KMS-11 (cell line): Measurements from ENCODE around the gene KIAA2012.

Experiments used
- H2AFZ ChIP-seq: fragments of 200-600 bp; sonication (generic); 2 replicates; pipeline ENCODE4 v1.6.1; 2016; ENCODE audit warnings: antibody characterized with exemption, mixed run types, low read depth
- H3K27ac ChIP-seq: fragments of 200-600 bp; sonication (generic); 2 replicates; pipeline ENCODE4 v1.6.1; 2016; ENCODE audit warnings: mild to moderate bottlenecking, mixed run types
- H3K27me3 ChIP-seq: fragments of 200-600 bp; sonication (generic); 2 replicates; pipeline ENCODE4 v1.6.1; 2017; ENCODE audit warnings: mild to moderate bottlenecking, low read depth, mixed run types, moderate library complexity; ENCODE audit not compliant: insufficient read depth
- H3K36me3 ChIP-seq: fragments of 200-600 bp; sonication (generic); 2 replicates; pipeline ENCODE4 v1.6.1; 2017; ENCODE audit warnings: mild to moderate bottlenecking, mixed run types; ENCODE audit not compliant: insufficient read depth
- H3K4me1 ChIP-seq: fragments of 200-600 bp; sonication (generic); 2 replicates; pipeline ENCODE4 v1.6.1; 2016; ENCODE audit warnings: mild to moderate bottlenecking, low read depth, mixed run types; ENCODE audit not compliant: poor library complexity, severe bottlenecking
- H3K4me2 ChIP-seq: fragments of 200-600 bp; sonication (generic); 2 replicates; pipeline ENCODE4 v1.7.0; 2016; ENCODE audit warnings: mild to moderate bottlenecking, mixed run types
- H3K4me3 ChIP-seq: fragments of 200-600 bp; sonication (generic); IDR thresholded peaks from 2 replicates; pipeline ENCODE4 v1.6.1; 2017; ENCODE audit warnings: low read depth, low read length, mixed read lengths; ENCODE audit not compliant: insufficient read depth
- H3K79me2 ChIP-seq: fragments of 200-600 bp; sonication (generic); 2 replicates; pipeline ENCODE4 v1.6.1; 2016; ENCODE audit warnings: low read depth, mixed run types; ENCODE audit not compliant: insufficient read depth
- H3K9ac ChIP-seq: fragments of 200-600 bp; sonication (generic); 2 replicates; pipeline ENCODE4 v1.6.1; 2016; ENCODE audit warnings: mild to moderate bottlenecking, mixed run types
- H4K20me1 ChIP-seq: fragments of 200-600 bp; sonication (generic); 2 replicates; pipeline ENCODE4 v1.6.1; 2016; ENCODE audit warnings: mild to moderate bottlenecking, mixed run types; ENCODE audit not compliant: insufficient read depth
- TF ChIP-seq, protein P1 (sequence below): fragments of 200-600 bp; sonication (generic); conservative IDR thresholded peaks from 2 replicates; pipeline ENCODE4 v1.6.1; 2017; ENCODE audit warnings: low read depth, mild to moderate bottlenecking, antibody characterized with exemption, low read length, moderate library complexity, mixed read lengths

KIAA2012 gene

DNA sequence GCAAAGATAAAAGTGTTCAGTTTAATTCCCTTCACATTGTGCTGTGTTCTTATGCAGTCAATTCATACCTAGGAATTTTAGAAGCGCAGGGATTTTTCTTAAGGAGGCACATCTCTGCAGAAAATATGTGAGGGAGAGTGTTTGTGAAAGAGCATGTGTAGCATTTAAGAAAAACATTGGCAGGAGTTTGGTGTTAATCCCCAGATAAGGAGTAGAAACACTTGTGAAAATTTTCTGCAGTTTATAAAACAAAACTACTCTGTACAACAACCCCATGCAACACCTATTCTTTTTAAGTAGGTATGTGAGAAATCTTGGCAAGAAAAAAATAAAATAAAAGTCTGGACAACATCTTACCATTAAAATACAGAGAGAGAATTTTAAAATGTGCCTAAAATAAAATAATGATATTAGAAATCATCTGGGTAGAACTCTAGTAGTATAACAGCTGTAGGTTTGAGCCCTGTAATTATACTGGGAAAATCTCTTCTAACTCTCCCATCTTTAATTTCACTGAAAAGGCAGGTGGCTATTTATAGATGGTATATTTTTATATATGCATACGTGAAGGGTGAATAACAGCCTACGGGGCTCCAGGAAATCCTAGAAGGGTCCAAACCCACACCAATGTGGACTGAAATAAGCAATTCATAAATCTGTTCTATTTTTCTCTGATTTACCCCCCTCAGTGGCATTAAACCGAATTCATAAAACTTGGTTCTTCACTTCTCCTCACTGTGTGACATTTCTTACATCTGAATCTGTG is 32.8 kb upstream of the KIAA2012 start:
- TF ChIP-seq, protein P1, sequence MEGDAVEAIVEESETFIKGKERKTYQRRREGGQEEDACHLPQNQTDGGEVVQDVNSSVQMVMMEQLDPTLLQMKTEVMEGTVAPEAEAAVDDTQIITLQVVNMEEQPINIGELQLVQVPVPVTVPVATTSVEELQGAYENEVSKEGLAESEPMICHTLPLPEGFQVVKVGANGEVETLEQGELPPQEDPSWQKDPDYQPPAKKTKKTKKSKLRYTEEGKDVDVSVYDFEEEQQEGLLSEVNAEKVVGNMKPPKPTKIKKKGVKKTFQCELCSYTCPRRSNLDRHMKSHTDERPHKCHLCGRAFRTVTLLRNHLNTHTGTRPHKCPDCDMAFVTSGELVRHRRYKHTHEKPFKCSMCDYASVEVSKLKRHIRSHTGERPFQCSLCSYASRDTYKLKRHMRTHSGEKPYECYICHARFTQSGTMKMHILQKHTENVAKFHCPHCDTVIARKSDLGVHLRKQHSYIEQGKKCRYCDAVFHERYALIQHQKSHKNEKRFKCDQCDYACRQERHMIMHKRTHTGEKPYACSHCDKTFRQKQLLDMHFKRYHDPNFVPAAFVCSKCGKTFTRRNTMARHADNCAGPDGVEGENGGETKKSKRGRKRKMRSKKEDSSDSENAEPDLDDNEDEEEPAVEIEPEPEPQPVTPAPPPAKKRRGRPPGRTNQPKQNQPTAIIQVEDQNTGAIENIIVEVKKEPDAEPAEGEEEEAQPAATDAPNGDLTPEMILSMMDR: no peak
- H2AFZ ChIP-seq: no peak overlapping the region
- H3K4me2 ChIP-seq: no peak overlapping the region
- H3K4me1 ChIP-seq: peaks cover 9% of the 10 kb centered on the region
- no peaks in the 10 kb centered on the region for H3K79me2 ChIP-seq
- no peaks in the 10 kb centered on the region for H3K27me3 ChIP-seq
- no peak overlapping the region for H3K27ac ChIP-seq
- no peaks in the 10 kb centered on the region for H4K20me1 ChIP-seq
- H3K4me3 ChIP-seq: no peak overlapping the region
- H3K36me3 ChIP-seq: no peaks in the 10 kb centered on the region
- no peak overlapping the region for H3K9ac ChIP-seq

DNA sequence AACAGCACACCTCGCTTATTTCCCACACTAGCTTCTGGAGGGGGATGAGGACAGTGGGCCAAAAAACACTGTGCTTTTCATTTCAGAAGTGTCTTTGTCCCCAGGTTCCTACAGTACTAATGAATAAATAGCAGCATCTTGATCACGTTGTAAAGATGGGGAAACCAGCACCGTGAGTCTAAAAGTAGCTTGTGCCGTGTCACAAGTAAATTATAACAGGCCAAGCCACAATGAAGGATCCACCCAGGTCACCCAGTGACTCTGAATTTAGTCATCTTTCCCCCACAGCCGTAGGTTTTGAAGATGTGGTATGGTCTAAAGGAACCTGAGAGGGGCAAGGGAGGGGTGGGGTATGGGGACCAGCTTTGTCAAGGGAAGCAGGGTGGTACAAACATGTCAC is 30.6 kb upstream of the KIAA2012 start:
- peaks cover 9% of the 10 kb centered on the region for H3K4me1 ChIP-seq
- no peaks in the 10 kb centered on the region for H4K20me1 ChIP-seq
- TF ChIP-seq, protein P1: no peak
- no peak overlapping the region for H3K27ac ChIP-seq
- H3K4me3 ChIP-seq: no peak overlapping the region
- no peaks in the 10 kb centered on the region for H3K79me2 ChIP-seq
- H3K4me2 ChIP-seq: no peak overlapping the region
- H3K9ac ChIP-seq: no peak overlapping the region
- no peaks in the 10 kb centered on the region for H3K36me3 ChIP-seq
- no peaks in the 10 kb centered on the region for H3K27me3 ChIP-seq
- no peak overlapping the region for H2AFZ ChIP-seq

DNA sequence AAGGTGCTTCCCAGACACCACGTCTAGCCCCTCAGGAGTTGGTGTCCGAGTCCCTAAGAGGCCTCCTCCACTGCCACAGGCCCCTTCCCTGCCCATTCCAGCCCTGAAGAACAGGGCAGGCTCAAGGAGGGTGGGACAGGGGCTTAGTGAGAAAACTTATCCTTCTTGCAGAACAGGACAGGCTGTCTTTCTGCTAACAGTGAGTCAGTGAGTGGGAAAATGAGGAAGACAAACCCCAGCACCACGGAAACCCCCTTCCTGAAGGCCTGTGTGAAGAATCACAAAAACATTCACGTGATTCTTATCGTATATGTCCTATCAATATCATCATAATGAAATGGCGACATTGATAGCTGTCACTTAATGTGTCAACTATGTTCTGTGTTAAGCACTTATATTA is 29.6 kb upstream of the KIAA2012 start:
- no peak overlapping the region for H3K4me3 ChIP-seq
- H3K9ac ChIP-seq: no peak overlapping the region
- TF ChIP-seq, protein P1: no peak
- no peaks in the 10 kb centered on the region for H3K36me3 ChIP-seq
- no peak overlapping the region for H3K27ac ChIP-seq
- H3K79me2 ChIP-seq: no peaks in the 10 kb centered on the region
- H3K27me3 ChIP-seq: no peaks in the 10 kb centered on the region
- H3K4me1 ChIP-seq: peaks cover 9% of the 10 kb centered on the region
- no peaks in the 10 kb centered on the region for H4K20me1 ChIP-seq
- no peak overlapping the region for H2AFZ ChIP-seq
- no peak overlapping the region for H3K4me2 ChIP-seq

DNA sequence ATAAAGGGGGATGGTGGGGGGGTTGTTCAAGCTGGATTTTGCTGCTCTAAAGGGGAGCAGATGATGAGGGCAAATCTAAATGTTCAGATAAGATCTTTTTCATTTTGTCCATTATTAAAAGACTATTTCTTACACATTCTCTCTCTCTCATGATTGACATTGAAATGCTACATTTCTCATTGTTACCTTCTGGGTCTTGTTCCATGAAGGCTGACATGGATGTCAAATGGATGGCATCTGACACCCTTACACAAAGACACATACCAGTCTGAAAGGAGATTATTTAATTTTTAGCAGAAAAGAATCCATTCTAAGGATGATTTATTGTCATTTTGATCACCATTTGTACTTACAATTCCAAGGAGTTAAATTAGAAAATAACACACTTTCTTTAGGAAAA is 28.3 kb upstream of the KIAA2012 start:
- Histone ChIP-seq H3K4me1 (no peaks in the 10 kb centered on the region), H3K27me3 (no peaks in the 10 kb centered on the region), H3K27ac (no peak overlapping the region), H3K4me3 (no peak overlapping the region), H3K36me3 (no peaks in the 10 kb centered on the region), H3K79me2 (no peaks in the 10 kb centered on the region), H2AFZ (no peak overlapping the region), H3K4me2 (no peak overlapping the region), H3K9ac (no peak overlapping the region), H4K20me1 (no peaks in the 10 kb centered on the region)
- TF ChIP-seq, protein P1: no peak
